Measurements from ENCODE around the gene ENG.

The ENG gene

GRCh38 chr9:127854184-127854806 lies at the start of gene ENG:
Gene ENG (minus strand): TSS chr9:127854658. CDS start chr9:127854355, 303 bp downstream.
- H3K27ac ChIP-seq (ENCODE audit: low read depth, low read length): peak within 1 kb of the TSS; percentile 90
- peaks cover 0 to 4% (median 3%) of the 10 kb centered on the region in 5 donors for H3K9me3 ChIP-seq (ENCODE audit: control insufficient read depth in 5 of 5, low read length in 5 of 5)
- H3K27me3 ChIP-seq (ENCODE audit: control insufficient read depth in 5 of 5, insufficient read depth in 4 of 5, low read length in 5 of 5): no peaks in the 10 kb centered on the region
- H3K9ac ChIP-seq (ENCODE audit: low read length in 5 of 5): peak within 1 kb of the TSS; percentile 42 to 89 (median 87)
- peak within 1 kb of the TSS; percentile 77 to 96 (median 87) for H3K4me3 ChIP-seq (ENCODE audit: low read depth in 1 of 5, low read length in 5 of 5)
- H3K4me1 ChIP-seq (ENCODE audit: control insufficient read depth in 5 of 5, insufficient read depth in 5 of 5, low read length in 5 of 5): peaks cover 7 to 89% (median 79%) of the 10 kb centered on the region in 5 donors
- peaks cover 0 to 19% (median 5%) of the 10 kb centered on the region in 5 donors for H3K36me3 ChIP-seq (ENCODE audit: control insufficient read depth in 5 of 5, insufficient read depth in 5 of 5, low read length in 5 of 5)

- Histone ChIP-seq H3K27ac (ENCODE audit: low read depth, low read length) (peak overlapping the region; percentile 67), H3K9ac (ENCODE audit: low read length in 5 of 5) (peak overlapping the region in 3 of 5 donors; percentile 26 to 70 (median 64)), H3K9me3 (ENCODE audit: control insufficient read depth in 5 of 5, low read length in 5 of 5) (no peaks in the 10 kb centered on the region), H3K4me3 (ENCODE audit: low read depth in 1 of 5, low read length in 5 of 5) (peak overlapping the region in 3 of 5 donors; percentile 6 to 30 (median 28)), H3K36me3 (ENCODE audit: control insufficient read depth in 5 of 5, insufficient read depth in 5 of 5, low read length in 5 of 5) (peaks cover 0 to 10% (median 6%) of the 10 kb centered on the region in 5 donors), H3K27me3 (ENCODE audit: control insufficient read depth in 5 of 5, insufficient read depth in 4 of 5, low read length in 5 of 5) (no peaks in the 10 kb centered on the region), H3K4me1 (ENCODE audit: control insufficient read depth in 5 of 5, insufficient read depth in 5 of 5, low read length in 5 of 5) (peaks cover 12 to 55% (median 49%) of the 10 kb centered on the region in 5 donors)
These were observed 49.4 kb upstream of the ENG start for GRCh38 chr9:127903557-127904475.

GRCh38 chr9:127899128-127899943 lies 44.9 kb upstream of the ENG start, which contains the start of gene ST6GALNAC6:
Gene ST6GALNAC6 (minus strand): TSS chr9:127899603. CDS start chr9:127897981, 1,622 bp downstream.
- peak within 1 kb of the TSS; percentile 78 to 90 (median 88) for H3K4me3 ChIP-seq (ENCODE audit: low read depth in 1 of 5, low read length in 5 of 5)
- peak within 1 kb of the TSS; percentile 99 for H3K27ac ChIP-seq (ENCODE audit: low read depth, low read length)
- H3K4me1 ChIP-seq (ENCODE audit: control insufficient read depth in 5 of 5, insufficient read depth in 5 of 5, low read length in 5 of 5): peaks cover 25 to 54% (median 51%) of the 10 kb centered on the region in 5 donors
- peak within 1 kb of the TSS; percentile 81 to 97 (median 91) for H3K9ac ChIP-seq (ENCODE audit: low read length in 5 of 5)
- H3K27me3 ChIP-seq (ENCODE audit: control insufficient read depth in 5 of 5, insufficient read depth in 4 of 5, low read length in 5 of 5): no peaks in the 10 kb centered on the region
- peaks cover 0 to 3% (median 0%) of the 10 kb centered on the region in 5 donors for H3K9me3 ChIP-seq (ENCODE audit: control insufficient read depth in 5 of 5, low read length in 5 of 5)
- H3K36me3 ChIP-seq (ENCODE audit: control insufficient read depth in 5 of 5, insufficient read depth in 5 of 5, low read length in 5 of 5): peaks cover 0 to 21% (median 20%) of the 10 kb centered on the region in 5 donors

GRCh38 chr9:127898433-127899127 lies 44.1 kb upstream of the ENG start:
- Histone ChIP-seq H3K9me3 (ENCODE audit: control insufficient read depth in 5 of 5, low read length in 5 of 5) (peaks cover 0 to 4% (median under 1%) of the 10 kb centered on the region in 5 donors), H3K9ac (ENCODE audit: low read length in 5 of 5) (peak overlapping the region; percentile 81 to 97 (median 91)), H3K36me3 (ENCODE audit: control insufficient read depth in 5 of 5, insufficient read depth in 5 of 5, low read length in 5 of 5) (peaks cover 2 to 29% (median 28%) of the 10 kb centered on the region in 5 donors), H3K27me3 (ENCODE audit: control insufficient read depth in 5 of 5, insufficient read depth in 4 of 5, low read length in 5 of 5) (no peaks in the 10 kb centered on the region), H3K4me1 (ENCODE audit: control insufficient read depth in 5 of 5, insufficient read depth in 5 of 5, low read length in 5 of 5) (peaks cover 20 to 47% (median 43%) of the 10 kb centered on the region in 5 donors), H3K4me3 (ENCODE audit: low read depth in 1 of 5, low read length in 5 of 5) (peak overlapping the region; percentile 77 to 90 (median 83)), H3K27ac (ENCODE audit: low read depth, low read length) (peak overlapping the region; percentile 99)

- H3K4me1 ChIP-seq (ENCODE audit: control insufficient read depth in 5 of 5, insufficient read depth in 5 of 5, low read length in 5 of 5): peaks cover 16 to 41% (median 38%) of the 10 kb centered on the region in 5 donors
- H3K36me3 ChIP-seq (ENCODE audit: control insufficient read depth in 5 of 5, insufficient read depth in 5 of 5, low read length in 5 of 5): peaks cover 5 to 42% (median 41%) of the 10 kb centered on the region in 5 donors
- no peaks in the 10 kb centered on the region for H3K27me3 ChIP-seq (ENCODE audit: control insufficient read depth in 5 of 5, insufficient read depth in 4 of 5, low read length in 5 of 5)
- peak overlapping the region; percentile 99 for H3K27ac ChIP-seq (ENCODE audit: low read depth, low read length)
- peak overlapping the region; percentile 48 to 90 (median 57) for H3K4me3 ChIP-seq (ENCODE audit: low read depth in 1 of 5, low read length in 5 of 5)
- H3K9ac ChIP-seq (ENCODE audit: low read length in 5 of 5): peak overlapping the region; percentile 63 to 97 (median 91)
- H3K9me3 ChIP-seq (ENCODE audit: control insufficient read depth in 5 of 5, low read length in 5 of 5): peaks cover 0 to 12% (median 10%) of the 10 kb centered on the region in 5 donors
These were observed 42.8 kb upstream of the ENG start for GRCh38 chr9:127897193-127897692.

GRCh38 chr9:127896395-127897192 lies 42.1 kb upstream of the ENG start:
- Histone ChIP-seq H3K9ac (ENCODE audit: low read length in 5 of 5) (peak overlapping the region in 4 of 5 donors; percentile 41 to 72 (median 60)), H3K4me3 (ENCODE audit: low read depth in 1 of 5, low read length in 5 of 5) (peak overlapping the region; percentile 46 to 72 (median 57)), H3K27ac (ENCODE audit: low read depth, low read length) (peak overlapping the region; percentile 99)

GRCh38 chr9:127895811-127896210 lies 41.4 kb upstream of the ENG start:
- no peaks in the 10 kb centered on the region for H3K27me3 ChIP-seq (ENCODE audit: control insufficient read depth in 5 of 5, insufficient read depth in 4 of 5, low read length in 5 of 5)
- H3K9ac ChIP-seq (ENCODE audit: low read length in 5 of 5): peak overlapping the region in 2 of 5 donors; percentile 41 to 72
- H3K4me1 ChIP-seq (ENCODE audit: control insufficient read depth in 5 of 5, insufficient read depth in 5 of 5, low read length in 5 of 5): peaks cover 16 to 41% (median 38%) of the 10 kb centered on the region in 5 donors
- peaks cover 0 to 12% (median 10%) of the 10 kb centered on the region in 5 donors for H3K9me3 ChIP-seq (ENCODE audit: control insufficient read depth in 5 of 5, low read length in 5 of 5)
- H3K4me3 ChIP-seq (ENCODE audit: low read depth in 1 of 5, low read length in 5 of 5): no peak overlapping the region
- H3K27ac ChIP-seq (ENCODE audit: low read depth, low read length): peak overlapping the region; percentile 99
- H3K36me3 ChIP-seq (ENCODE audit: control insufficient read depth in 5 of 5, insufficient read depth in 5 of 5, low read length in 5 of 5): peaks cover 7 to 50% (median 48%) of the 10 kb centered on the region in 5 donors

More at GRCh38 chr9:127896395-127897192, 42.1 kb upstream of the ENG start:
- H3K9me3 ChIP-seq (ENCODE audit: control insufficient read depth in 5 of 5, low read length in 5 of 5): peaks cover 0 to 12% (median 10%) of the 10 kb centered on the region in 5 donors
- H3K27me3 ChIP-seq (ENCODE audit: control insufficient read depth in 5 of 5, insufficient read depth in 4 of 5, low read length in 5 of 5): no peaks in the 10 kb centered on the region
- peaks cover 7 to 45% (median 44%) of the 10 kb centered on the region in 5 donors for H3K36me3 ChIP-seq (ENCODE audit: control insufficient read depth in 5 of 5, insufficient read depth in 5 of 5, low read length in 5 of 5)
- H3K4me1 ChIP-seq (ENCODE audit: control insufficient read depth in 5 of 5, insufficient read depth in 5 of 5, low read length in 5 of 5): peaks cover 16 to 41% (median 38%) of the 10 kb centered on the region in 5 donors

- H3K27me3 ChIP-seq (ENCODE audit: control insufficient read depth in 5 of 5, insufficient read depth in 4 of 5, low read length in 5 of 5): no peaks in the 10 kb centered on the region
- H3K4me3 ChIP-seq (ENCODE audit: low read depth in 1 of 5, low read length in 5 of 5): no peak overlapping the region
- H3K9ac ChIP-seq (ENCODE audit: low read length in 5 of 5): no peak overlapping the region
- peaks cover 0 to 12% (median 10%) of the 10 kb centered on the region in 5 donors for H3K9me3 ChIP-seq (ENCODE audit: control insufficient read depth in 5 of 5, low read length in 5 of 5)
- peaks cover 11 to 27% (median 25%) of the 10 kb centered on the region in 5 donors for H3K4me1 ChIP-seq (ENCODE audit: control insufficient read depth in 5 of 5, insufficient read depth in 5 of 5, low read length in 5 of 5)
- H3K36me3 ChIP-seq (ENCODE audit: control insufficient read depth in 5 of 5, insufficient read depth in 5 of 5, low read length in 5 of 5): peaks cover 7 to 68% (median 60%) of the 10 kb centered on the region in 5 donors
- no peak overlapping the region for H3K27ac ChIP-seq (ENCODE audit: low read depth, low read length)
These were observed 38.9 kb upstream of the ENG start for GRCh38 chr9:127893392-127893791.

Data from subcutaneous abdominal adipose tissue (tissue), 5 donors.